ENCODE measurements around the gene ZNF181.

Gene ZNF181

GRCh38 chr19:34713262-34713637 lies 20.8 kb upstream of the ZNF181 start:
- Histone ChIP-seq H3K36me3 (ENCODE audit: control insufficient read depth, insufficient read depth, low read length) (no peaks in the 10 kb centered on the region), H3K9me3 (ENCODE audit: control insufficient read depth, low read length) (peaks cover 4% of the 10 kb centered on the region), H3K27me3 (replicated peaks; ENCODE audit: control insufficient read depth, insufficient read depth, low read length, poor library complexity, severe bottlenecking) (no peaks in the 10 kb centered on the region), H3K4me3 (ENCODE audit: insufficient read depth, low read depth, low read length, poor library complexity, severe bottlenecking) (no peak overlapping the region), H3K4me1 (ENCODE audit: control insufficient read depth, insufficient read depth, low read length, poor library complexity, severe bottlenecking) (no peaks in the 10 kb centered on the region), H3K27ac (ENCODE audit: insufficient read depth, low read length, poor library complexity, severe bottlenecking) (no peak overlapping the region)
- DNase-seq: no peak

DNA sequence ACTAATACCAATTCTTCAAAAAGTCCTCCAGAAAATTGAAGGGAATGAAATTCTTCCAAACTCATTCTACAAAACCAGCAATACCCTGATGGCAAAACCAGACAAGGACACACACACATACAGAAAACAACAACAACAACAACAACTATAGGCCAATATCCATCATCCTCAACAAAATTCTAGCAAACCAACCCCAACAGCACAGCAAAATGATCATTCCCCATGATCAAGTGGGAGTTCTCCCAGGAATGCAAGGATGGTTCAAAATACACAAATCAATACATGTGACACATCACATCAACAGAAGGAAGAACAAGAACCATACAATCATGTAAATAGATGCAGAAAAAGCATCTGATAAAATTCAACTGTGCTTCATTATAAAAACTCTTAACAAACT lies 18.7 kb upstream of the ZNF181 start:
- H3K27me3 ChIP-seq (replicated peaks; ENCODE audit: control insufficient read depth, insufficient read depth, low read length, poor library complexity, severe bottlenecking): no peaks in the 10 kb centered on the region
- H3K36me3 ChIP-seq (ENCODE audit: control insufficient read depth, insufficient read depth, low read length): no peaks in the 10 kb centered on the region
- peaks cover 4% of the 10 kb centered on the region for H3K9me3 ChIP-seq (ENCODE audit: control insufficient read depth, low read length)
- no peak for DNase-seq
- H3K4me1 ChIP-seq (ENCODE audit: control insufficient read depth, insufficient read depth, low read length, poor library complexity, severe bottlenecking): no peaks in the 10 kb centered on the region
- no peak overlapping the region for H3K27ac ChIP-seq (ENCODE audit: insufficient read depth, low read length, poor library complexity, severe bottlenecking)
- no peak overlapping the region for H3K4me3 ChIP-seq (ENCODE audit: insufficient read depth, low read depth, low read length, poor library complexity, severe bottlenecking)

DNA sequence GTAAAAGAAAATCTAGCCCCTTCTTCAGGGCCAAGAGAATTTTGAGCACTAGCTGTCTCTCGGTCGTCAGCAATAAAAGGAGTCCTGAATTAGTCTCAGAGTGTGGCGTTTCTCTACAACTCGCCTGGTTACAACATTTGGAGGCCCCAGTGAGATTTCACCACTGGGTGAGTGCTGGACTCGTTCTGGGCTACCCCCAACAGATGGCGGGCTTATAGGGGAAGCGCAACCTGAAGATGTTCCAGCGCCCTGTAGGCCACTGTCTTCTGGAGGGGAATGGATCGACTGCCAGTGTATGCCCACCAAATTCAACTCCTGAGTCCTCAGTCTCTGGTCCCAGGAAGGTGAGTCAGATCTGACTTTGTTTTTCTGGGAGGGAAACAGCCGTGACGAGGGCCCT lies 11.7 kb upstream of the ZNF181 start:
- no peaks in the 10 kb centered on the region for H3K36me3 ChIP-seq (ENCODE audit: control insufficient read depth, insufficient read depth, low read length)
- H3K27ac ChIP-seq (ENCODE audit: insufficient read depth, low read length, poor library complexity, severe bottlenecking): no peak overlapping the region
- no peak overlapping the region for H3K4me3 ChIP-seq (ENCODE audit: insufficient read depth, low read depth, low read length, poor library complexity, severe bottlenecking)
- no peaks in the 10 kb centered on the region for H3K27me3 ChIP-seq (replicated peaks; ENCODE audit: control insufficient read depth, insufficient read depth, low read length, poor library complexity, severe bottlenecking)
- no peaks in the 10 kb centered on the region for H3K9me3 ChIP-seq (ENCODE audit: control insufficient read depth, low read length)
- no peaks in the 10 kb centered on the region for H3K4me1 ChIP-seq (ENCODE audit: control insufficient read depth, insufficient read depth, low read length, poor library complexity, severe bottlenecking)
- no peak for DNase-seq

- Histone ChIP-seq H3K4me3 (ENCODE audit: insufficient read depth, low read depth, low read length, poor library complexity, severe bottlenecking) (no peak overlapping the region), H3K36me3 (ENCODE audit: control insufficient read depth, insufficient read depth, low read length) (no peaks in the 10 kb centered on the region), H3K9me3 (ENCODE audit: control insufficient read depth, low read length) (no peaks in the 10 kb centered on the region), H3K27ac (ENCODE audit: insufficient read depth, low read length, poor library complexity, severe bottlenecking) (no peak overlapping the region), H3K4me1 (ENCODE audit: control insufficient read depth, insufficient read depth, low read length, poor library complexity, severe bottlenecking) (no peaks in the 10 kb centered on the region), H3K27me3 (replicated peaks; ENCODE audit: control insufficient read depth, insufficient read depth, low read length, poor library complexity, severe bottlenecking) (no peaks in the 10 kb centered on the region)
- DNase-seq: no peak
These were observed 8.6 kb upstream of the ZNF181 start for GRCh38 chr19:34725400-34725799.

GRCh38 chr19:34731019-34731829 lies 2.8 kb upstream of the ZNF181 start:
- Histone ChIP-seq H3K4me1 (ENCODE audit: control insufficient read depth, insufficient read depth, low read length, poor library complexity, severe bottlenecking) (peaks cover 5% of the 10 kb centered on the region), H3K36me3 (ENCODE audit: control insufficient read depth, insufficient read depth, low read length) (no peaks in the 10 kb centered on the region), H3K27me3 (replicated peaks; ENCODE audit: control insufficient read depth, insufficient read depth, low read length, poor library complexity, severe bottlenecking) (no peaks in the 10 kb centered on the region), H3K27ac (ENCODE audit: insufficient read depth, low read length, poor library complexity, severe bottlenecking) (no peak overlapping the region), H3K4me3 (ENCODE audit: insufficient read depth, low read depth, low read length, poor library complexity, severe bottlenecking) (no peak overlapping the region), H3K9me3 (ENCODE audit: control insufficient read depth, low read length) (no peaks in the 10 kb centered on the region)
- DNase-seq: no peak

GRCh38 chr19:34731964-34732363 lies 2.1 kb upstream of the ZNF181 start:
- no peak overlapping the region for H3K27ac ChIP-seq (ENCODE audit: insufficient read depth, low read length, poor library complexity, severe bottlenecking)
- peaks cover 5% of the 10 kb centered on the region for H3K4me1 ChIP-seq (ENCODE audit: control insufficient read depth, insufficient read depth, low read length, poor library complexity, severe bottlenecking)
- DNase-seq: no peak

GRCh38 chr19:34732612-34733211 lies 1.3 kb upstream of the ZNF181 start:
- Histone ChIP-seq H3K36me3 (ENCODE audit: control insufficient read depth, insufficient read depth, low read length) (no peaks in the 10 kb centered on the region), H3K9me3 (ENCODE audit: control insufficient read depth, low read length) (no peaks in the 10 kb centered on the region), H3K4me1 (ENCODE audit: control insufficient read depth, insufficient read depth, low read length, poor library complexity, severe bottlenecking) (peaks cover 5% of the 10 kb centered on the region), H3K27me3 (replicated peaks; ENCODE audit: control insufficient read depth, insufficient read depth, low read length, poor library complexity, severe bottlenecking) (no peaks in the 10 kb centered on the region), H3K27ac (ENCODE audit: insufficient read depth, low read length, poor library complexity, severe bottlenecking) (no peak overlapping the region), H3K4me3 (ENCODE audit: insufficient read depth, low read depth, low read length, poor library complexity, severe bottlenecking) (no peak overlapping the region)
- no peak for DNase-seq

More at GRCh38 chr19:34731964-34732363, 2.1 kb upstream of the ZNF181 start:
- H3K4me3 ChIP-seq (ENCODE audit: insufficient read depth, low read depth, low read length, poor library complexity, severe bottlenecking): no peak overlapping the region
- no peaks in the 10 kb centered on the region for H3K36me3 ChIP-seq (ENCODE audit: control insufficient read depth, insufficient read depth, low read length)
- no peaks in the 10 kb centered on the region for H3K9me3 ChIP-seq (ENCODE audit: control insufficient read depth, low read length)
- no peaks in the 10 kb centered on the region for H3K27me3 ChIP-seq (replicated peaks; ENCODE audit: control insufficient read depth, insufficient read depth, low read length, poor library complexity, severe bottlenecking)

- H3K4me1 ChIP-seq (ENCODE audit: control insufficient read depth, insufficient read depth, low read length, poor library complexity, severe bottlenecking): peaks cover 5% of the 10 kb centered on the region
- H3K9me3 ChIP-seq (ENCODE audit: control insufficient read depth, low read length): no peaks in the 10 kb centered on the region
- H3K4me3 ChIP-seq (ENCODE audit: insufficient read depth, low read depth, low read length, poor library complexity, severe bottlenecking): peak overlapping the region; percentile 88
- H3K27me3 ChIP-seq (replicated peaks; ENCODE audit: control insufficient read depth, insufficient read depth, low read length, poor library complexity, severe bottlenecking): no peaks in the 10 kb centered on the region
- peak in 2 of 3 donors; percentile 1 to 22 for DNase-seq
- peak overlapping the region; percentile 79 for H3K27ac ChIP-seq (ENCODE audit: insufficient read depth, low read length, poor library complexity, severe bottlenecking)
- H3K36me3 ChIP-seq (ENCODE audit: control insufficient read depth, insufficient read depth, low read length): no peaks in the 10 kb centered on the region
These were observed 737 bp upstream of the ZNF181 start for GRCh38 chr19:34733266-34733745.

DNA sequence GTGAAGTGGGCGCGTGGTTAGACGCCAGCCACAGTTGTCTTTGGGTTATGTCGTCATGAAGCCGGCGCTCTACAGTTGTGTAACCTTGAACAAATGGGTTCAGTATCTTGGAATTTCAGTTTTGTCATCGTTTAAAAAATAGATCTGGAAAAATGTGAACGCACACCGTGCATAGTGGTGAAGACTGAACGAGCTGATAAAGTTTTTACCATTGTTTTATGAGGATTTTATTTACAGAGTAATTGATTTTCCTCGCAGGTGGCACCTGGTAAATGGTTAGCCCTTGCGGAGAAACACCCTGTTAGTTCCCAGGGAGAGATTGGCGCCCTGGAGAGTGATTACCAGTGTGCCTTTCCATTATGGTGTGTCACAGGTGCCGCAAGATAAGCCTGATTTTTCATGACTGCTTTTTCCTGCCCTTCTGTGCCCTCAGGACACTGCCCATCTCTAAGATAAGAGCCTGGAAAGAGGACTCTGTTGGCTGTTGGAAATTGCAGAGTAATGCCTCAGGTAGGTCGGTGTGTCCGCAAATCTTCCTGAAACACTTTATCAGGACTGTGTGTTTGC lies 577 bp downstream of the ZNF181 start:
- Histone ChIP-seq H3K9me3 (ENCODE audit: control insufficient read depth, low read length) (peaks cover 6% of the 10 kb centered on the region), H3K4me1 (ENCODE audit: control insufficient read depth, insufficient read depth, low read length, poor library complexity, severe bottlenecking) (peaks cover 5% of the 10 kb centered on the region), H3K27ac (ENCODE audit: insufficient read depth, low read length, poor library complexity, severe bottlenecking) (peak overlapping the region; percentile 79), H3K4me3 (ENCODE audit: insufficient read depth, low read depth, low read length, poor library complexity, severe bottlenecking) (peak overlapping the region; percentile 88), H3K36me3 (ENCODE audit: control insufficient read depth, insufficient read depth, low read length) (peaks cover 12% of the 10 kb centered on the region), H3K27me3 (replicated peaks; ENCODE audit: control insufficient read depth, insufficient read depth, low read length, poor library complexity, severe bottlenecking) (no peaks in the 10 kb centered on the region)
- DNase-seq: peak in 1 of 3 donors; percentile 58

Data from effector memory CD4-positive, alpha-beta T cell (primary cell).